HG03175 (cell line): ENCODE data around the gene TIMM8B.
"Not testable (repeated sequence)": the region's sequence is repeated elsewhere in the genome, so short reads cannot be mapped to it uniquely, and the experiment has no call there.

Source experiments
- ATAC-seq: cut with Tn5 transposase; IDR thresholded peaks from one replicate; pipeline ENCODE4 v1.9.1; 2021; ENCODE audit warnings: mild to moderate bottlenecking, moderate library complexity; ENCODE audit not compliant: unreplicated experiment

The TIMM8B gene

DNA sequence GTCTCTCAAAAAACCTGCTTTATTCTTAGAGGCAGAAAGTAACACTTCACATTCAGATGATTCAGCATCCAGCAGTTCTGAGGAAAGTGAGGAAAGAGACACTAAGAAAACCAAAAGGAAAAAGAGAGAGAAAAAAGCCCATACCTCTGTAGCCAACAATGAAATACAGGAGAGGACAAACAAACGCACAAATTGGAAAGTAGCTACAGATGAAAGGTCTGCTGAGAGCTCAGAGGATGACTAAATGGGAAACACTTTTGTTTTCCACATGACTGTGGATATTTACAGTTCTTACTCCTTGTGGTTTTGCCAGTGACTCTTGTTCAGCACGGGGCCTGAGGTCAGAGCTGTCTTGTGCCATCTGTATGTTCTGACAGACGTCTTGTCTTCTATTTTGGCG is 3.8 kb downstream of the TIMM8B start:
- no peak for ATAC-seq

DNA sequence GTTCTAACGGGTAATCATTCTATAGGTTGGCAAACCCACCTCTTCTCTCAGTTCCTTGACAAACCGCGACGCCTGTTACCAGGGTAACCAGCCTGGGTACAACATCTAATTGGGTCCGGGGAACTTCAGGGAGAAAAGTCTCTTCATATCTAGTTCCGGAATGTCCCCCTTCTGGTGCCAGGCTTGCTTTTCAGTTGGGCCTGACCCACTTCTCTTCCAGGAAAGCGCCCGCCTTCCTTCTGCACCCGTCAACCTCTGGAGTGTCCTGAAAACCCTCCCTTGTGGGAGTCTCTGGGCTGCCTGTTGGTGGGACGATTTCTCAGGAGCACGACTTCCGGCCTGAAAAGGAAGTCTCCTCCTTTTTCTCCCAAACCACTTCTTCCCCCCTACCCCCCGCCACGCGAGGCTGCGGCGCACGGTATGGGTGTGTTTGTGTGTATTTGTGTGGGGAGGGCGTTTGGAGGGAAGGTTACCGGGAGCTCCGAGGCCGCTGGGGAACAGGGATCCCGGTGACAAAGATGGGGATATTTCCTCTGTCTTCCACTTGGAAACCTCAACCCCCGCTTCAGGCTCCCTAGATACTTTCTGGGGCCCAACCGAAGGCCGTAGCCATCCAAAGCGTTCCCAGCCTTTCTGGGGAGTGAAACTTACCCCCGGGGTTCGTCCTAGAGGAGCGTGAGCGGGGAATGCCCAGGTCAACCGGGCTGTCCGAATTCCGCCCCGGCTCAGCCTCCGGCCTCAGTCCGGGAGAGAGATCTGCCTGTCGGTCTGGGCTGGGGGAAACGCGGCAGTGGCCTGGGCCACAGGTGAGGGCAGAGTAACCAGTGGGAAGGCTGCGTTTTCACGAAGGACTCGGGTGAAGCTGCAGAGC is 12.4 kb downstream of the TIMM8B start, which contains the start of the genes NKAPD1 and PIH1D2:
Gene NKAPD1 (plus strand): TSS at position 359 of the 871 bp plus-strand sequence. CDS start 1,276 bp downstream, outside the sequence.
Gene PIH1D2 (minus strand): TSS at position 77 of the 871 bp plus-strand sequence. CDS start 843 bp downstream, outside the sequence.
- ATAC-seq = peak; percentile 92

DNA sequence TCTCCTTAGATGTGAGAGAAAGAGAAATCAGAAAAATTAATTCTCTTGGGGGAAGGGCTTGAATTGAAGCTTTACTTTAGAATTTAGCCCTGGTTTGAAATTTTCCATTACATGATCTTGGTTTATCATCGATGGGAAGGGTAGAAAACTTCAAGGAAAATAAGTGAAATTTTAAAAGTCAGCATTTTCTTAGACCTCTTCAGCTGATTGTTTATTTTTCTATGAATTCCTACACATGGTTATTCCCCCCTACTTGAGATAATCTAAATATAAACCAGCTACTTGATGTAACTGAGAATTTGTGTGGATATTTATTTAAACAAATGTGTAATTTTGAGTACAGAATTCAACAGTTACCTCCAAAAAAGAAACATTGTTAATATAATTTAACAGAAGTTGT is 23.6 kb downstream of the TIMM8B start:
- ATAC-seq = no peak

DNA sequence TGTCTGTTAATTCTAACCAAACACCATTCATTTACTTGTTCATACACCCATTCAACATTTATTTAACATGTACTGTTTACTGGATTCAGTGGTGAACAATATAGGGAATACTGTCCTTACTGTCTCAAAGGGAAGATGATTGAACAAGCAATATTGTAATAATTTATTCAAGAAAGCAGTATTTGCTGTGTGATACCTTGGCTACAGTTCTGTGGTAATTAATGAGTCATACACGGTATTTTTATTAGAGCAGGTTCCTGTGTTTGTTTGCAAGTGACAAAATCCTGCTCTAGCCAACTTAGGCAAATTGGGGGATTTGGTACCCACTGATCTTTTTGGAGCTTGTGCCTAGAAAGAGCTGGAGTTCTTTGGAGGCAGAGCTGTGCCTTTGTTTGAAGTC is 28.5 kb downstream of the TIMM8B start:
- no peak for ATAC-seq

DNA sequence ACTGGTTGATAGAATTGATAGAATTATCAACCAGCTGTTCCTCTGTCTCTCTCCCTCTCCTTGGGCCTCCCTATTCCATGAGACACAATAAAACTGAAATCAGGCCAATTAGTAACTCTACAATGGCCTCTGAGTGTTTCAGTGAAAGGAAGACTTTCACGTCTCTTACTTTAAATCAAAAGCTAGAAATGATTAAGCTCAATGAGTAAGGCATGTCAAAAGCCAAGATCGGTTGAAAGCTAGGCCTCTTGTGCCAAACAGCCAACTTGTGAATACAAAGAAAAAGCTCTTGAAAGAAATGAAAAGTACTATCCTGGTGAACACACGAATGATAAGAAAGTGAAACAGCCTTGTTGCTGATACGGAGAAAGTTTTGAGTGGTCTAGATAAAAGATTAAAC is 29.4 kb downstream of the TIMM8B start:
- no peak for ATAC-seq

DNA sequence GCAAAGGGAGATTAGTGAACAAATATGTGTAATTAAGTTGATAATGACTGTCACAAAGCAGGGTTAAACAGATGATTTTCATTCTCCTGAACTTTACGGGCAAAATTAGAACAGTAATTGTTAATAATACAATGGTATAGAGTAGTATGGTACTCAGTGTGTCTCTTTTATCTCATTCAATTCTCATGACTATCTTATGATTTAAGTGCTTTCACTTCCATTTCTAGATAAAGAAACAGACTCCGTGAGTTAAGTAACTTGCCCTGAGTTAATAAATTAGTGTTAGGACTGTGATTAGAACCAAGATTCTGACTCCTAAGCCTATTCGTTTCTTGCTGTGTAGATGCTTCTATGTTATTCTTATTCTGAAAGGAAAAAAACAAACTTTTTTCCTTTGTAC is 34.8 kb downstream of the TIMM8B start:
- ATAC-seq = no peak

DNA sequence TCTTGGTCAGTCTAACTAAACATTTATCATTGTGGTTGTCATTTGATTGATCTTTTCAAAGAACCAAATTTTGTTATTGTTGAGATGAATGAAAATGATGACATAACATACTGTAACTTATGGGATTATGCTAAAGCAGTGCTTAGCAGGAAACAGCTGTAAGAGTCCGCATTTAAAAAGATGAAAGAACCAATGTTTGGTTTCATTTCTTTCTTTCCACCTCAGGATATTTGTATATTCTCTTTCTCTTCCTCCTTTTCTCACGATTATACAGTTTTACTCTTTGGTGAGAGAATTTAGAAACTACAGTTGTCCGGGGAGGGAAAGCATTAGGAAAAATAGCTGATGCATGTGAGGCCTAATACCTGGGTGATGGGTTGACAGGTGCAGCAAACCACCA is 35.8 kb downstream of the TIMM8B start:
- ATAC-seq = peak; percentile 71

DNA sequence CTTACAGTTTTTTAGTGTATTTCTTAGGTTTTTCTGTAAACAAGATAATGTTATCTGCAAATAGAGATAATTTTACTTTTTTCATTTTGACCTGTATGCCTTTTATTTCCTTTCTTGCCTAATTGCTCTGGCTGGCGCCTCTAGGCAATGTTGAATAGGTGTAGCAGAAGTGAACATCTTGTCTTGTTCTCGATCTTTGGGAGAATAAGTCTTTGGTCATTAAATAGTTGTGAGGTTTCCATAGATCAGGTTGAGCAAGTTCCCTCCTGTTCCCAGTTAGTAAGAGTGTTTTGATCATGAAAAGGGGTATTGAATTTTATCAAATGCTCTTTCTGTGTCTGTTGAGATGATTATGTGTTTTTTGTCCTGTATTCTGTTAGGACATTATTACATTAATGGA is 36.8 kb downstream of the TIMM8B start:
- ATAC-seq = no peak

DNA sequence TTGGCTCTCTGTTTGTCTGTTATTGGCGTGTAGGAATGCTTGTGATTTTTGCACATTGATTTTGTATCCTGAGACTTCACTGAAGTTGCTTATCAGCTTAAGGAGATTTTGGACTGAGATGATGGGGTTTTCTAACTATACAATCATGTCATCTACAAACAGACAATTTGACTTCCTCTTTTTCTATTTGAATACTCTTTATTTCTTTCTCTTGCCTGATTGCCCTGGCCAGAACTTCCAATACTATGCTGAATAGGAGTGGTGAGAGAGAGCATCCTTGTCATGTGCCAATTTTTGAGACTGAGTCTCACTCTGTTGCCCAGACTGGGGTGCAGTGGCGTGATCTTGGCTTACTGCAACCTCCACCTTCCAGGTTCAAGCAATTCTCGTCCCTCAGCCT is 38.3 kb downstream of the TIMM8B start:
- not testable (repeated sequence) for ATAC-seq

DNA sequence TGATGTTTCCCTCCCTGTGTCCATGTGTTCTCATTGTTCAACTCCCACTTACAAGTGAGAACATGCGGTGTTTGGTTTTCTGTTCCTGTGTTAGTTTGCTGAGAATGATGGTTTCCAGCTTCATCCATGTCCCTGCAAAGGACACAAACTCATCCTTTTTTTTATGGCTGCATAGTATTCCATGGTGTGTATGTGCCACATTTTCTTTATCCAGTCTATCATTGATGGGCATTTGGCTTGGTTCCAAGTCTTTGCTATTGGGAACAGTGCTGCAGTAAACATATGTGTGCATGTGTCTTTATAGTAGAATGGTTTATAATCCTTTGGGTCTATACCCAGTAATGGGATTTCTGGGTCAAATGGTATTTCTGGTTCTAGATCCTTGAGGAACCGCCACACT is 39.9 kb downstream of the TIMM8B start:
- ATAC-seq = not testable (repeated sequence)

DNA sequence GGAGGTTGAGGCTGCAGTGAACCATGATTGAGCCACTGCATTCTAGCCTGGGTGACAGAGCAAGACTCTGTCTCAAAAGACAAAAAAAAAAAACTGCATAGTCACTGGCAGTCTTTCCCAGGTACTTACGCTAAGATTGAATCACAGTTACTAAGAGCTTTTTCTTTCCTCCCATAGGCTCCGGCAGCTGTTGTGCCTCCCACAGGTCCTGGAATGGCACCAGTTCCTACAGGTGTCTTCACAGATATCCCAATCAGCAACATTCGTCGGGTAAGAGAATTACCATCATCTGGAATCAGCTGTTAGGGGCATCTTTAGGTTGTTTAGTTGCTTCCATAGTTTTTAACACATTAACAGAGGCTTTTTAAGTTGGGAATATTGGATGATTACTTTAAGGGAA is 41.6 kb downstream of the TIMM8B start:
- ATAC-seq = no peak

DNA sequence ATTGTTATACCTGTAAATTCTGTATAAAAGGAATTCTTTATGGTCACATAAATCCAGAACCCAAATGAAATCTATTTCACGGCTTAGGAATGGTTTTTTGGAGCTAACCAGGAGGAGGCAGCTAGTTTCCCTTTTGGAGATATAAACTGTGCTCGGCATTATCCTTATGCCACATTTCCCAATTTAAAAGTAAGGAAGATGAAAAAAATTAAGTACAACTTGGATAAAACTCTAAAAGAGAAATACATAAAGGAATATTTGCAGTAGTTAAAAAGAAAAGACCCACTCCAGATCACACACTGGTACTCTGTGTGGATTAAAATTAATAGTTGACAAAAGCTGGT is 43.6 kb downstream of the TIMM8B start:
- ATAC-seq = no peak

DNA sequence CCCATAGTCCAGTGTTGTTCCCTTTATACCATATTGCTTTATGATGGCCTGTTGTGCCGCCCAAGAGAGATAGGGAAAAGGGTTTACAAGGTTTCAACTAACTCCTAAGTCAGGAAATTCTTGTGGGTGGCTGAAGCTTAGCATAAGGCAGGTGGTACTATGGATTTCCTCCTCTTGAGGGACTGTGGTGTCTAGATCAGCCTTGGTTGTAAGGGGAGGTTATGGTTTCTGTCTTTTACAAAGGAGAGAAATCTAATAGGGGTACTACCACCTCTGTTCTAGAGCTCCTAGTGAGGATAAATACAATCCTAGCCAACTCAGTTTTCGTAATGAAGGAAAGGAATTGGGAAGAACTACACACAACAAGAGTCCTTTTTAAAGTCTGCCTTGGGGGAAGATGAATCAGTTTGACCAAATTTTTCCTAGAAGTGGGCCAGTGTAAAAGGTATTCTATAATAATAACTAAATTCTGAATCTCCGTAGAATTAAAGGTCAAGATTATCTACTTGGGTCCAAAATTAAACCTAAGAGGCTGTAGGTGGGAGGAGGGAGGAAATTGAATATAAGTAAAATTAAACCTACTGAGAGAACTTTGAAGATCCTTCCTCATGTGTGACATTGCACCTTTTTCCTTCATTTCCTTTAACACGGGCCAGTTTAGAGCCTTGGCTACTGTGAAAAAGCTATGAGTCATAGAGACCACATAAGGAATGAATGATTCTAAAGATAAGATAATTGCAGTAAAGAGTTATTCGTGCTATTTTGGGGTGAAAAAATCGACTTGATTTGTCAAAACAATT is 44.2 kb downstream of the TIMM8B start:
- no peak for ATAC-seq

DNA sequence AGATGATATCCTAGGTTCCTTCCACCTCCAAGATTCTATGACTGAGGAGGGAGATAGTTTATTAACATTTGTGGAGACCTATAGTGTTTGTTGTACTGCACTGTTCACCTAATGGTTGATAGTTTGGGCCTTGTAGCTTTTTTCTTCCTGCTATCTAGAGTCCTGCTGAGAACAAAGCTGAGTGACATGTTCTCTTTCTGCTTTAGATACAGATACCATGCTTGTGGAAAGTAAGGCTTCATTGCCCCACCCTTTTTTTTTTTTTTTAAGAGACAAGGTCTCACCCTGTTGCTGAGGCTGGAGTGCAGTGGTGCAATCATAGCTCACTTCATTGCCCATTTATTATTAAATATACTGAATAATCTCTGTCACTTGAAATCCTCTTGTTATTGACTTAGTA is 49.0 kb downstream of the TIMM8B start:
- no peak for ATAC-seq
